Activated effector memory CD4-positive, alpha-beta T cell treated with Interleukin-2 at 50 U/mL for 16 hours (primary cell): ENCODE results near the gene PAQR5.
"Not testable (repeated sequence)": the region's sequence is repeated elsewhere in the genome, so short reads cannot be mapped to it uniquely, and the experiment has no call there.

Source experiments
- DNase-seq: peaks from one replicate; pipeline ENCODE4 v3.0.0-alpha.2; 2020

PAQR5 gene

DNA sequence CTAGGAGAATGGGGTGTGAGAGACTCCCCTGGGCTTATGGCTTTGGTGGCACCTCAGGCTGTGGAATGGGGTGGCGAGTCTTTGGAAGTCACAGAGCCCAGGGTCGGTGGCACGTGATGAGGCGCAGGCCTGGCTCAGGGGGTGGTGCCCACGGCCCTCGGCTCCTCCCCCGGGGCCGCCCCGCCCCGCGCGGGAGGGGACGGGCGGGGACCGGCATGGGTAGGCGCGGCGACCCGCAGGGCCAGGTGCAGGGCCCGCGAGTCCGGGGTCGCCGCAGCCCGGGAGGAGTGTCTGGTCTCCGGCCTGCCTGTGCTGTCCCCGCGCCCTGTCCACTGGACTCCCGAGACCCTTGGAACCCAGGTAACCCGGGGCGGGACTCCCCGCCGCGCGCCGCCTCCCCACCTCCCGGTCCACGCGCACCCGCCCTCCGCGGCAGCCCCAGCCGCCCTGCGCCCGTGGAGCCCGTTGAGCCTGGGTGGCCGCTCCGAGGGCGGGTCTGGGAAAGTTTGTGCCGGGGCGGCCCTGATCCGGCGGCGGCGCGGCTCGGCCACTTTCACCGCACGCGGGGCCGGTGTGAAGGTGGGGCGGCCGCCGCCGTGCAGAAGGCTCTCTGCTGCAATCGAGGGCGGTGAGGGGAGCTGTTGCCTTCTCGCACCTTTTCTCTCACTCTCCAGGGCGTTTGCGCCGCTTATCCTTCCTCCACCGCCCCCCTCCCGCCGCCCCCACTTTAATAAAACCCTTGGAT is at the start of gene PAQR5:
Gene PAQR5 (plus strand): TSS at position 216 of the 745 bp plus-strand sequence. CDS start 61,169 bp downstream, outside the sequence.
- DNase-seq: no peak

- no peak for DNase-seq
These were observed 45.6 kb upstream of the PAQR5 start for GRCh38 chr15:69253156-69253555.

GRCh38 chr15:69265347-69265955 is 33.3 kb upstream of the PAQR5 start:
- no peak for DNase-seq

DNA sequence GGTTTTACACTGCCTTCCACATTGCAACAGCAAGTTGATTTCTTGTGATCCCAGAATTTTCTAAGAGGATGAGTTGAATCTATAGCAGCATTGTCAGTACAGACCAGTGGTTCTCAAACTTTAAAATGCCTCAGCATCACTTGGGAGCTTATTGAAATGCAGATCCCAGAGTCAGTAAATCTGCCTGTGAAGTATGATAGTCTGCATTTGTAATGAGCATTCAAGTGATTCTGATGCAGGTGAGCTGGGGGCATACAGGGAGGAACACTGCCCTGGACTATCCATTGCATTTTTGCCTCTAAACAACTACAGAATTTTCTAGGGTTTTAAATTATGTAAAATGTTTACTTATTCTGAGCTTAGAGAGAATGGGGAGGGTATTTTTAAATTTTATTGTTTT is 27.5 kb upstream of the PAQR5 start:
- no peak for DNase-seq

- no peak for DNase-seq
These were observed 26.6 kb upstream of the PAQR5 start for GRCh38 chr15:69272139-69272538.

DNA sequence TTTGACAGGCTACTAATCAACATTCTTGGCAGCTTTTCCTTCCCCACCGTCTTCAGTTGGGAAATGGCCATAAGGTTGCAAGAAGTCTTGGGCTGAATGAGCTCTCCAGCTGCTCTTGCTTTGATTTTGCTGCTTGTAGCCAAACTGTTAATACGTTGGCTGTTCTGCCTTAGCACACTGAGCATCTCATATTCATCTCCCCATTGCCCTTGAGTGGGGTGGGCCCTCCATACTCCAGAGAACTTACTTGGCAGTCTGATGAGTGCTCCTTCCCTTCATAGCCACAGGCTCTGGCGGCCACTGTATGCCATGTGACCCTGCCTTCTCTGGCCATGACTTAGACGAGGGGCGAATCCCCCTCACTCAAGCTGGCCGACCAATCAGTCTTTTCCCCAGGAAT is 25.8 kb upstream of the PAQR5 start:
- no peak for DNase-seq

DNA sequence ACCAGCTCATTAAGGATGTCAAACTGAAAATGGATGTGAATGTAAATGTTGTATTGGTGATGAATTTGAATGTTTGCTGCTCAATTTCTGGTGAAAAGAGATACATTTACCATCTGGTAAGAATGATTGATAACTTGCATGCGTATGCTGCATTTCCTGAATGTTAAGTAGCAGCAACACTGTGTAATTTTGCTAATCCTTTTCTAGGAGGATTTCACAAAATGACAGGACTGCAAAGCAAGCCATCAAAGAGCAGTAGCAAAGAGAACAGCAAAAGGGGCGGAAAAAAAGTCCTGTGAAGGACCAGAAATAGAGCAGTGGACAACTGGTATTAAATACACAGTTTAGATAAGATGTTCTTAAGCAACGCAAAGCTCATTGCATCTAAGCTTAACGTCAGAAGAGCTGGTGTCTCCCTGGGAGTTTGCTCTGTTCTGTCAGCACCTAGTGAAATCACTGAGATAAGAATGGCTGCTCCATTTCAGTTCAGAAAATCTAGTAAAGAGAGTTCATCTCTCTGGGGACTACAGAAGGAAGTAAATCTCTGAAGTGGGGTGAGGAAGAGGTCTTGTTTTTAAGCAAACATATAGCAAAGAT is 23.5 kb upstream of the PAQR5 start:
- no peak for DNase-seq

DNA sequence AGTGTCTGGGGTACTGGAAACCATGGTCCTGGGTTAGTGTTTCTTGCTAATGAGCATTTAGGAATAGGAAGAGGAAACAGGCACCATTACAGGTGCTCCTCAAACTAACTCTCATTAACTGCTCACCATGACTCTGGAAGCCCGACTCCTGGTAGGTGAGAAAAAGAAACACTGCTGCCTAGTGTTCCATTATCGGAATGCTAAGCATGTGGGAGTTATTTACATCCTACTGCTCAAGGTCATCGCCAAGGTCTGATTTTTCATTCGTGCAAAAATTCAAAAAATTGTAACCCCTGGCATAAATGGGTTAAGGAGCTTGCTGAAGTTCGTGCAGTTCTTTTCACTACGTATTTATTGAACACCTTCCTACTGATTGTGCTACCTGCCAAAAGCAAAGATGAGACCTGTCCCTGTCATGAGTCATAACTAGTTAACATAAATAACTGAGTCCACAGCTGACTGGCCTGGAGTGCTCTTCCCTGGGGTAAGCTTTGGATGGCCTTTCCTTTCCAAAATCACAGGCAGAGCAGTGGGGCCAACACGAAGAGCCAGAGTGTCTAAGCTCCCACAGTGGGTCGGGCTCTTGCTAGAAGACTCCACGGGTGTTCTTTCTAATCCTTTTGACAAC is 22.7 kb upstream of the PAQR5 start:
- no peak for DNase-seq

DNA sequence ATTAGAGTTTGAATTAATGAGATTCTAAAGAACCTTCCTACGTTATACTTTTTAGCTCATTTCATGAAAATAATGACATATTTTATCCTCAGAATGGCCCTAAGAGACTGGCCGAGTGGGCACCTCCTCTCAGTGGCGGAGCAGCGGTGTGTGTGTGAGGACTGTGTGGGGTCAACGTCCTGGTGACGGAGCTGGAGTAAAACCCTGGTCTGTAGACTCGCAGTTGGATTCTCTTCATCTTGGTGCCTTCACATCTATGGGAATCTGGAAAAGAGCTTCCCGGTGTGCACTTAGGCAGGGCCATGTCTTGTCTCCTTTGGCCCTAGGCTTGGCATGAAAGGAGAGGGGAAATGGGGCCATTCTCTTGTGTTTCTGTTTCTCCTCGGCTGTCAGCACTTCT is 21.4 kb upstream of the PAQR5 start:
- DNase-seq: no peak

GRCh38 chr15:69279636-69280035 is 19.1 kb upstream of the PAQR5 start:
- DNase-seq: no peak

GRCh38 chr15:69280783-69281182 is 17.9 kb upstream of the PAQR5 start:
- DNase-seq: no peak

DNA sequence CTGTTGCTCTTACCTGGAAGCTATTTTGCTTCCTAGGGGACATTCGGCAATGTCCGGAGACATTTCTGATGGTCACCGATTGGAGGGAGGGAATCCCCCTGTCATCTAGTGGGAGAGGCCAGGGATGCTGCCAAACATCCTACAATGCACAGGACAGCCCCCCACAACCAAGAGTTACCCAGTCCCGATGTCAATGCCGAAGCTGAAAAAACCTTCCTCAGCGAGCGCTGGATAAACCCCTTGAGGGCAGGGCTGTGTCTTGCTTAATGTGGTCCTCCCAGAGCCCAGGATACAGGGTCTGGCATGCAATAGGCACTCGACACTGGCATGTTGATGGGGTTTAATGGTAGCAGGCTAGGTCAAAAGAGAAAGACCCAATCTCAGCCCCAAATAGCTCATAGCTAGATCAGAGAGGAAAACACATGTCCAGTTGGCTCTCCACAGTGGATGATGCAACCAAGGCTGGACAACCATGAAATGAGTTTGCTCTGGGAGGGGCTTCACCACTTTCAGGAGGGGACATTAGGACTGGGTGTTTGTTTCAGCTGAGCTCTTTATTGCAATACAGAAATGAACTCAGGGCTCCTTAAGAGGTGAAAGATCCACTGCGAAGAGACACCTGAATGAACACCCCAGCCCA is 16.5 kb upstream of the PAQR5 start:
- no peak for DNase-seq

DNA sequence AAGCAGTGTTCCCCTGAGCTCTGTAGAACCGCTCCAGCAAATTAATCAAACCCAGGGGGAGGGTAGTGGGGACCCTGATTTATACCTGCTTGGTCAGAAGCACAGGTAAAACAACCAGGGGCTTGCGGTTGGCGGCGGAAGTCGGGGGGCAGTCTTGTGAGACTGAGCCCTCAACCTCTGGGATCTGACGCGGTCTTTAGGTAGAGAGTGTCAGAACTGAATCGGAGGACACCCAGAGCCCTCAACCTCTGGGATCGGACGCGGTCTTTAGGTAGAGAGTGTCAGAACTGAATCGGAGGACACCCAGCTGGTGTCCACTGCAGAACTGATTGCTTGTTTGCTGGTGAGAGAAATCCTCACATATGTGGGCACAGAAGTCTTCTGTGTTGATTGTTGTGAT is 12.9 kb upstream of the PAQR5 start:
- DNase-seq: no peak

- DNase-seq: no peak
These were observed 10.7 kb upstream of the PAQR5 start for GRCh38 chr15:69288011-69288410.

GRCh38 chr15:69288531-69289341 is 10.0 kb upstream of the PAQR5 start:
- no peak for DNase-seq

DNA sequence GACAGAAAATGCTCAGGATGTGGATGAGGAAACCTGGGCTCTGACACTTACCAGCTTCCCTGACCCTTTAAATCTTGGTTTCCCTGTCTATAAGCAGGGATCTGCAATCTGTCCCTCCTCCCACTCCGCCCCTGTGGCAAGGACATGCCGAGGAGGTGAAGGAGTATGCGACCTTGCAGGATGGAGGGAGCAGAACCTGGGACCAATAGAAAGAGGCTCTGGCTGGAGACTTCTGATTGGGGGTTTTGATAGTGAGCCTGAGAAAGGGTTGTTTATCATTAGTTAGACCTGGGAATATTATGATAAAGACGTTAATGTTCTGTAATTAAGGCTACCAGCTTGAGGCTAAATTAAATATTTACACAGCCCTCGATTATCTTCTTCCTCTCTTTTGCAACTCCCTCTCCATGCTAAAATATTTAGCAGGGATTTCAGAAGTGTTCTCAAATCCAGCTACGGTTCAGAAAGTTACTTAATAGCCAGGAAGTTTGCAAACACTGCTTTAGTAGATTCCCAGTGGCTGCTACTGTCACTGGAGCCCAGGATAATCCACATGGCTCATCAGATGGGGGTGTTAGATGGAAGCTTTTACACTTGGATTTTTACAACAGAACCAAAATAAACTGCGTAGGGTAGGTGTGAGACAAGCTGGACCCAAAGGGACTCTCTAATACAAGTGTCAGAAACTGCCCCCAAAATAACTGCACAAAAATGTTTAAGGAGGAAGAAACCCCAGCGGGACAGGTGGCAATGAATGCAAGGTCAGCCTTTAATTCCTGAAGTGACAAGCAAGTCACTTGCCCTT is 9.2 kb upstream of the PAQR5 start:
- no peak for DNase-seq

DNA sequence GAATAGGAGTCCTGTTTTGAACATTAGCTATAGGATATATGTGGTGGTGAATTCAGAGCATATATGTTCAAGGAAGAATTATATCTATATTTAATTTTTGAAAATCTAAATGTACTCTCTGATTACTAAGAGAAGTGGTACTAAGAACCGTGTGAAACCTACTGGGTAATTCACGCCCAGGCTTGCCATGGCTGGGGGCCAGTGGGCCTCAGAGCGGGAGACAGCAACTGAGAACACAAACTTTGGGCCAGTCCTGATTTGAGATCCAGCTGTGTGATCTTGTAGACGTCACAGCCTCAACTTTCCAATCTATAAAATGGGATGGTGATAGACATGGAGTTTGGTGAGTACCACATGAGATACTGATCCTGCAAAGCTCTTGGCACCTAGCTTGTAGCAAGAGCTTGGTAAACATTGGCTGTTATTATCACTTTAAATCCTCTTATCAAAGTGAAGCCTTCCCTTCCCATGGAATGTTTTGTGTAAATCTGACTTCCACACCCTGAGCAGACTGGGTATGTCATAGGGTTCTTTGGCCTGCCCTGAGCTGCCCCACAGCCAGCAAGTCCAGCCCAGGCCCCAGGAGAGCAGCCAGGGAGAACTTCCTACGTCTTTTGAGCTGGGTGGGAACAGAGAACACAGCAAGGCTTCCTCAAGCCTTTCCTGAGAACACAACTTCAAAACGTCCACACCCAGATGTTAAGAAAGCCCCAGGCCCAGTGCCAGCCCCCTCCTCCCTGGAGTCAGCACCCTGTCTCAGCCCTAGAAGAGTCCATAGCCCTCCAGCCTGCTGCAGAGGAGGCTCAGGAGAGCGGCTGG is 8.2 kb upstream of the PAQR5 start:
- no peak for DNase-seq

- not testable (repeated sequence) for DNase-seq
These were observed 7.1 kb upstream of the PAQR5 start for GRCh38 chr15:69291651-69292050.

DNA sequence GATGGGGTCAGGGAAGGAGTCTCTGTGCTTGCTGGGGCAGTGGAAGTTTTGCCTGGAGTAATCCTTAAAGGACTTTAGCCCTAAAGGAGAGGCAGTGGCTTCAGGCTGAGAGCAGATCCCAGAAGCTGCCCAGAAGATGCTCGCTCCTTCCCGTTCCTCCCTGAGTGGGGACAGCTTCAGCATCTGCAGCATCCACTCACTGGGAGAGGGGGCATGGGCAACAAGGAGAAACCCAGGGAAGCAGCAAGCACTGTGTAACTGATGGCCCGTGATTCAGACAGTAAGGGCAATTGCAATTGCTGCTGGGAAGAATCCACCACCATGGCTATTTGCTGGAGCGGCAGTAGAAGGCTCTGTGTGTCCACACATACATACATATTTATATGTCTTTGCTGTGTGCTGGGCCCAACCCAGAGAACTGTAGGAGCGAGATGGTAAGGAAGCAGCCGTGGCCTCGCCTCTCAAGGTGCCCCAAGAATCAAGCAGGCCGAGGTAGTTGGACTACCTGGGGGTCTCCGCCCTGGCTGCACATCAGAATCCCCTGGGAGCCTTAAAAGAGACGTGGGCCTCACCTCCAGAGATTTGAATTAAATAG is 5.8 kb upstream of the PAQR5 start:
- DNase-seq: no peak
